Transverse colon (tissue), 4 donors: ENCODE results near the gene TGFB3.

Experiments used
- CTCF ChIP-seq, 5 experiments: fragments of 200-600 bp in 3 of 5; fragments of 450-650 bp in 2 of 5; sonication (generic) in 3 of 5; IDR thresholded peaks; 1 replicate in 2 of 5; 2 replicates in 3 of 5; pipeline ENCODE4 v1.5.1; 2016 to 2017; ENCODE audit warnings: antibody characterized with exemption in 5 of 5, inconsistent platforms in 3 of 5, mild to moderate bottlenecking in 2 of 5, moderate library complexity in 1 of 5
- EP300 ChIP-seq: sonication (generic); formaldehyde crosslinking; IDR thresholded peaks from one replicate; pipeline ENCODE4 v1.6.1; 2017; ENCODE audit warnings: antibody characterized with exemption, low read depth
- POLR2A ChIP-seq: fragments of 450-650 bp; IDR thresholded peaks from one replicate; pipeline ENCODE4 v1.6.1; 2016; ENCODE audit warnings: antibody characterized with exemption, mild to moderate bottlenecking, moderate library complexity
- POLR2AphosphoS5 ChIP-seq, 3 donors: sonication (generic); formaldehyde crosslinking; IDR thresholded peaks; one replicate each; pipeline ENCODE4 v1.6.1; 2016; ENCODE audit warnings: antibody characterized with exemption in 3 of 3

- TF ChIP-seq CTCF (IDR thresholded peaks at IDR 0.05) (no peak), POLR2A (no peak), POLR2AphosphoS5 (IDR thresholded peaks at IDR 0.05) (no peak), EP300 (no peak)
These were observed 11.9 kb downstream of the TGFB3 start for GRCh38 chr14:75969891-75970290.
